ENCODE results near the gene TVP23A. TPM values are rescaled to one million over a fixed set of nuclear protein-coding genes. Genes with fewer than 3 reads are reported as not detected.

Gene TVP23A
- total and polyA plus RNA-seq, 8 donors = 0.05 to 0.34 (median 0.16) TPM; not detected in 3

- Histone ChIP-seq H3K4me1 (peaks cover 0 to 10% (median 0%) of the 10 kb centered on the region in 3 donors), H3K27ac (no peak overlapping the region), H3K27me3 (no peaks in the 10 kb centered on the region), H3K9me3 (no peaks in the 10 kb centered on the region), H3K36me3 (no peaks in the 10 kb centered on the region), H3K4me3 (no peak overlapping the region)
- intact Hi-C loops (cut with DNase I) = no loop called here
- WGBS, 2 donors = 17 to 25% methylated on average over 2 of the region's 2 CpGs
- TF ChIP-seq, protein P1, sequence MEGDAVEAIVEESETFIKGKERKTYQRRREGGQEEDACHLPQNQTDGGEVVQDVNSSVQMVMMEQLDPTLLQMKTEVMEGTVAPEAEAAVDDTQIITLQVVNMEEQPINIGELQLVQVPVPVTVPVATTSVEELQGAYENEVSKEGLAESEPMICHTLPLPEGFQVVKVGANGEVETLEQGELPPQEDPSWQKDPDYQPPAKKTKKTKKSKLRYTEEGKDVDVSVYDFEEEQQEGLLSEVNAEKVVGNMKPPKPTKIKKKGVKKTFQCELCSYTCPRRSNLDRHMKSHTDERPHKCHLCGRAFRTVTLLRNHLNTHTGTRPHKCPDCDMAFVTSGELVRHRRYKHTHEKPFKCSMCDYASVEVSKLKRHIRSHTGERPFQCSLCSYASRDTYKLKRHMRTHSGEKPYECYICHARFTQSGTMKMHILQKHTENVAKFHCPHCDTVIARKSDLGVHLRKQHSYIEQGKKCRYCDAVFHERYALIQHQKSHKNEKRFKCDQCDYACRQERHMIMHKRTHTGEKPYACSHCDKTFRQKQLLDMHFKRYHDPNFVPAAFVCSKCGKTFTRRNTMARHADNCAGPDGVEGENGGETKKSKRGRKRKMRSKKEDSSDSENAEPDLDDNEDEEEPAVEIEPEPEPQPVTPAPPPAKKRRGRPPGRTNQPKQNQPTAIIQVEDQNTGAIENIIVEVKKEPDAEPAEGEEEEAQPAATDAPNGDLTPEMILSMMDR (IDR thresholded peaks at IDR 0.05) = no peak
- DNase-seq = peak in 5 of 6 donors; percentile 54 to 87 (median 71)
- no peak for FAIRE-seq
- ATAC-seq = peak; percentile 93 to 98 (median 96)
Observed at GRCh38 chr16:10862438-10862837, 43.8 kb upstream of the TVP23A start.

- no peak for FAIRE-seq
- TF ChIP-seq, protein P1 (IDR thresholded peaks at IDR 0.05) = no peak
- Histone ChIP-seq H3K9me3 (no peaks in the 10 kb centered on the region), H3K36me3 (no peaks in the 10 kb centered on the region), H3K27ac (no peak overlapping the region), H3K4me1 (peaks cover 0 to 10% (median 0%) of the 10 kb centered on the region in 3 donors), H3K27me3 (no peaks in the 10 kb centered on the region), H3K4me3 (no peak overlapping the region)
- WGBS, 2 donors = 76 to 86% methylated on average over 6 of the region's 6 CpGs
- ATAC-seq = no peak
- intact Hi-C loops (cut with DNase I) = no loop called here
- no peak for DNase-seq
Observed at GRCh38 chr16:10859658-10860057, 41.1 kb upstream of the TVP23A start.

DNA sequence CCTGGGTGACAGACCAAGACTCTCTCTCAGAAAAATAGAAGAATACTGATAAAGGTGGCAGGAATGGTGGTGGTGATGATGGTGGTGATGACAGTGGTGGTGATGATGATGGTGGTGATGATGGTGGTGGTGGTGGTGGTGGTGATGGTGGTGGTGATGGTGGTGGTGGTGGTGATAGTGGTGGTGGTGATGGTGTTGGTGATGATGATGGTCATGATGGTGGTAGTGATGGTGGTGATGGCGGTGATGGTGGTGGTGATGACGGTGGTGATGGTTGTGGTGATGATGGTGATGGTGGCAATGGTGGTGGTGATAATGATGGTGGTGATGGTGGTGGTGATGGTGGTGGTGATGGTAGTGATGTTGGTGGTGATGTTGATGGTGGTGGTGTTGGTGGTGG is 40.4 kb upstream of the TVP23A start:
- TF ChIP-seq, protein P1 (IDR thresholded peaks at IDR 0.05) = no peak
- ATAC-seq (no peak), DNase-seq (no peak), FAIRE-seq (no peak)
- WGBS, 2 donors = 50 to 100% methylated on average over 2 of the region's 2 CpGs
- no peak overlapping the region for H3K4me3 ChIP-seq
- H3K36me3 ChIP-seq = no peaks in the 10 kb centered on the region
- H3K27me3 ChIP-seq = no peaks in the 10 kb centered on the region
- peaks cover 0 to 10% (median 0%) of the 10 kb centered on the region in 3 donors for H3K4me1 ChIP-seq
- H3K27ac ChIP-seq = no peak overlapping the region
- intact Hi-C loops (cut with DNase I) = no loop called here
- no peaks in the 10 kb centered on the region for H3K9me3 ChIP-seq

- no peak for ATAC-seq
- Histone ChIP-seq H3K9me3 (no peaks in the 10 kb centered on the region), H3K4me1 (peaks cover 0 to 10% (median 0%) of the 10 kb centered on the region in 3 donors), H3K27ac (no peak overlapping the region), H3K4me3 (no peak overlapping the region), H3K27me3 (no peaks in the 10 kb centered on the region), H3K36me3 (no peaks in the 10 kb centered on the region)
- WGBS, 2 donors = 48 to 69% methylated on average over 1 of the region's 1 CpG
- TF ChIP-seq, protein P1 (IDR thresholded peaks at IDR 0.05) = no peak
- no peak for FAIRE-seq
- intact Hi-C loops (cut with DNase I) = no loop called here
- no peak for DNase-seq
Observed at GRCh38 chr16:10858203-10858602, 39.6 kb upstream of the TVP23A start.

DNA sequence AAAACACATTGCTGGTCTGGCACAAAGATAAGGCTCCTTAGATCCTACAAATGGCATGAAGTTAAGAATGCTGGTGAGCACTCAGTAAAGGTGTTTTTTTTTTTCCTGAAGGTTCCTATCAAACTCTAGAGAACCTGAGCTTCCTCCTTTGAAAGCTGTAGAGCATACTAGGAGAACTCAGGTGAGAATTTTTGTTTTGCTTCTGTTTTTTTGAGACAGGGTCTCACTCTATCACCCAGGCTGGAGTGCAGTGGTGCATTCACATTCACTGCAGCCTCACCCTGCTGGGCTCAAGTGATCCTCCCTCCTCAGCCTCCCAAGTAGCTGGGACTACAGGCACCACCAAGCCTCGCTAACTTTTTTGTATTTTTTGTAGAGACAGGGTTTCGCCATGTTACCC is 37.4 kb upstream of the TVP23A start:
- TF ChIP-seq, protein P1 (IDR thresholded peaks at IDR 0.05) = no peak
- Histone ChIP-seq H3K27ac (no peak overlapping the region), H3K9me3 (no peaks in the 10 kb centered on the region), H3K4me1 (no peaks in the 10 kb centered on the region), H3K36me3 (no peaks in the 10 kb centered on the region), H3K27me3 (no peaks in the 10 kb centered on the region), H3K4me3 (no peak overlapping the region)
- ATAC-seq (no peak), FAIRE-seq (no peak), DNase-seq (no peak)
- intact Hi-C loops (cut with DNase I) = no loop called here
- WGBS, 2 donors = 93 to 95% methylated on average over 2 of the region's 2 CpGs
